MM.1S (cell line): ENCODE measurements around the gene DCBLD1.

Experiments
- DNase-seq: peaks from one replicate; pipeline ENCODE4 v3.0.0-alpha.2; 2015
- H2AFZ ChIP-seq: fragments of 300-600 bp; sonication (generic); 2 replicates; pipeline ENCODE4 v1.6.0; 2016; ENCODE audit warnings: antibody characterized with exemption, low read length
- H3F3A ChIP-seq: fragments of 300-600 bp; sonication (generic); 2 replicates; pipeline ENCODE4 v1.6.1; 2016; ENCODE audit warnings: mild to moderate bottlenecking, antibody characterized with exemption, low read length, moderate library complexity, mixed read lengths; ENCODE audit not compliant: insufficient read depth
- H3K27ac ChIP-seq: fragments of 300-600 bp; sonication (generic); 2 replicates; pipeline ENCODE4 v1.5.1; 2016; ENCODE audit warnings: mild to moderate bottlenecking, low read length
- H3K27me3 ChIP-seq: fragments of 300-600 bp; sonication (generic); replicated peaks from 2 replicates; pipeline ENCODE4 v1.6.0; 2016; ENCODE audit warnings: low read length; ENCODE audit not compliant: insufficient read depth
- H3K36me3 ChIP-seq: fragments of 300-600 bp; sonication (generic); replicated peaks from 2 replicates; pipeline ENCODE4 v1.6.1; 2016; ENCODE audit warnings: mild to moderate bottlenecking, low read length, mixed read lengths; ENCODE audit not compliant: insufficient read depth
- H3K4me1 ChIP-seq: fragments of 300-600 bp; sonication (generic); 2 replicates; pipeline ENCODE4 v1.6.1; 2016; ENCODE audit warnings: low read length, mixed read lengths
- H3K4me2 ChIP-seq: fragments of 300-600 bp; sonication (generic); 2 replicates; pipeline ENCODE4 v1.6.0; 2016; ENCODE audit warnings: low read depth, low read length
- H3K4me3 ChIP-seq: fragments of 300-600 bp; sonication (generic); 2 replicates; pipeline ENCODE4 v1.5.1; 2016; ENCODE audit warnings: low read length, mixed read lengths
- H3K79me2 ChIP-seq: fragments of 300-600 bp; sonication (generic); 2 replicates; pipeline ENCODE4 v1.6.1; 2016; ENCODE audit warnings: mixed run types, low read length, mixed read lengths
- H3K9ac ChIP-seq: fragments of 300-600 bp; sonication (generic); 2 replicates; pipeline ENCODE4 v1.6.1; 2016; ENCODE audit warnings: low read length, mixed read lengths
- H3K9me2 ChIP-seq: fragments of 300-600 bp; sonication (generic); replicated peaks from 2 replicates; pipeline ENCODE4 v1.6.1; 2016; ENCODE audit warnings: mild to moderate bottlenecking, low read length, mixed read lengths; ENCODE audit not compliant: insufficient read depth
- H3K9me3 ChIP-seq: fragments of 300-600 bp; sonication (generic); replicated peaks from 2 replicates; pipeline ENCODE4 v1.6.1; 2016; ENCODE audit warnings: mild to moderate bottlenecking, low read length, mixed read lengths; ENCODE audit not compliant: insufficient read depth
- H4K20me1 ChIP-seq: fragments of 300-600 bp; sonication (generic); 2 replicates; pipeline ENCODE4 v1.6.1; 2016; ENCODE audit warnings: mild to moderate bottlenecking, low read length, moderate library complexity, mixed read lengths; ENCODE audit not compliant: insufficient read depth
- EZH2 ChIP-seq: fragments of 300-600 bp; sonication (generic); optimal IDR thresholded peaks from 2 replicates; pipeline ENCODE3; 2017; ENCODE audit warnings: low read depth, mild to moderate bottlenecking, antibody characterized with exemption, low read length, mixed read lengths
- EZH2phosphoT487 ChIP-seq: fragments of 300-600 bp; sonication (generic); IDR thresholded peaks from 2 replicates; pipeline ENCODE4 v1.6.1; 2018; ENCODE audit warnings: antibody characterized with exemption, low read length
- TF ChIP-seq, protein P1 (sequence below): fragments of 300-600 bp; sonication (generic); IDR thresholded peaks from 2 replicates; pipeline ENCODE4 v1.5.1; 2016; ENCODE audit warnings: antibody characterized with exemption, low read length, mixed read lengths

The DCBLD1 gene

DNA sequence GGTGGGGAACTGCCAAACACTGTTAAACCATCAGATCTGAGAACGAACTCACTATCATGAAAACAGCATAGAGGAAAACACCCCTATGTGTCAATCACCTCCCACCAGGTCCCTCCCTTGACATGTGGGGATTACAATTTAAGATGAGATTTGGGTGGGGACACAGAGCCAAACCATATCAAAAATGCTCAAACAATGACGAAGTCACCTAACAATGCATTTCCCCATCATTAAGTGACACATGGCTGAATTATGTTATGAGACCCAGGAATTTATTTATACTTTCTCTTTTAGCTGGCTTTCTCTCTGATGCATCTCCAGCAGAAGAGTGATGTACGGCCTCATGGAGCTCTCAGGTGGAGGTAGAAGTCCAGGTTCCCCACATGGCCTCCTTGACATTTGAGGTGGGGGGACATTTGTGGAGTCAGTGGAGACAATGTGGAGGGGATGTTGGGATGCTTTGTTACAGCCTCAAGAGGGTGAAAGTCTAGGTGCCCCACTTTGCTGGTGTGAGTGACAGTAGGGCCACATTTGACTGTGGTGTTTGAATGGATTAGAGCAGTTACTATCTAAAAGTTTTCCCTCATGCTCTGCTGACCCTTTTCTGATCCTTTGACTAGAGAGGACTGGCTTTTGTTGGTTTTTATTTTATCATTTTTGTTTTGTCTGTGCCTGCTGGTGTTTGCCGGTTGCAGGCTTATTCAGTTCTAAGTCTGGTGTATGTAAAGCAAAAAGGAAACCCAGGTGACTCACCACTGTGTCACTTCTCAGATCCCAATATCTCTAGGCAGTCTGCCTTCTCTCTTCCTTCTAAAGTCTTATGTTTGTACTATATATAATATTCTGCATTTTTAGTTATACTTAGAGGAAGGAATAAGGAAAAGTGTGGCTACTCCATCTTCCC, 18.5 kb upstream of the DCBLD1 start:
- Histone ChIP-seq H3K9me3 (no peaks in the 10 kb centered on the region), H3K79me2 (no peaks in the 10 kb centered on the region), H3K27me3 (no peaks in the 10 kb centered on the region), H3K9ac (no peak overlapping the region), H3K27ac (no peak overlapping the region), H3K4me3 (0 out of 2 replicates have a peak overlapping the region, but pooled peaks have one; percentile 2), H3F3A (no peaks in the 10 kb centered on the region), H3K9me2 (no peaks in the 10 kb centered on the region), H4K20me1 (no peaks in the 10 kb centered on the region), H3K4me1 (peaks cover 5% of the 10 kb centered on the region; the same call in 1 of the 2 replicates), H3K36me3 (no peaks in the 10 kb centered on the region), H2AFZ (no peak overlapping the region; the same call in 1 of the 2 replicates), H3K4me2 (peak overlapping the region; percentile 18; the same call in 1 of the 2 replicates)
- TF ChIP-seq EZH2 (no peak), EZH2phosphoT487 (no peak)
- TF ChIP-seq, protein P1, sequence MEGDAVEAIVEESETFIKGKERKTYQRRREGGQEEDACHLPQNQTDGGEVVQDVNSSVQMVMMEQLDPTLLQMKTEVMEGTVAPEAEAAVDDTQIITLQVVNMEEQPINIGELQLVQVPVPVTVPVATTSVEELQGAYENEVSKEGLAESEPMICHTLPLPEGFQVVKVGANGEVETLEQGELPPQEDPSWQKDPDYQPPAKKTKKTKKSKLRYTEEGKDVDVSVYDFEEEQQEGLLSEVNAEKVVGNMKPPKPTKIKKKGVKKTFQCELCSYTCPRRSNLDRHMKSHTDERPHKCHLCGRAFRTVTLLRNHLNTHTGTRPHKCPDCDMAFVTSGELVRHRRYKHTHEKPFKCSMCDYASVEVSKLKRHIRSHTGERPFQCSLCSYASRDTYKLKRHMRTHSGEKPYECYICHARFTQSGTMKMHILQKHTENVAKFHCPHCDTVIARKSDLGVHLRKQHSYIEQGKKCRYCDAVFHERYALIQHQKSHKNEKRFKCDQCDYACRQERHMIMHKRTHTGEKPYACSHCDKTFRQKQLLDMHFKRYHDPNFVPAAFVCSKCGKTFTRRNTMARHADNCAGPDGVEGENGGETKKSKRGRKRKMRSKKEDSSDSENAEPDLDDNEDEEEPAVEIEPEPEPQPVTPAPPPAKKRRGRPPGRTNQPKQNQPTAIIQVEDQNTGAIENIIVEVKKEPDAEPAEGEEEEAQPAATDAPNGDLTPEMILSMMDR: no peak
- DNase-seq: no peak

DNA sequence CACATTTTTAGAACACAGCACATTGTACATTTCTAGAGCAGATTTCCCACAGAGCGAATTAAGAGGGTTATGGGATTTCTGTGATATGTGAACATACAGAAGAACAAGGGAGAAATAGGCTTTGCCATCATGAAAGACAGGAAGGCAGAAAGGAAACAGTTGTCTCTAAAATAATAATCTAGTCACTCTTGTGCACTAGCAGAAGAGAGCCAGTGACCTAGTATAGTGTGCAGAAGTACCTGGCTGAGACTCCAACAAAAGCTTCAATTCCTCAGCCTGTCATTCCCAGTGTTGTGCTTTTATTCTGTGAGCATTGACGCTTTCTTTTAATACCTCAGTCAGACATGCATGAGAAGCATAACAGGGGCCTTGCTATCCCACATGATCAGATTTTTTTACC, 17.8 kb upstream of the DCBLD1 start:
- Histone ChIP-seq H4K20me1 (no peaks in the 10 kb centered on the region), H3K4me2 (no peak overlapping the region), H3F3A (no peaks in the 10 kb centered on the region), H3K36me3 (no peaks in the 10 kb centered on the region), H3K79me2 (no peaks in the 10 kb centered on the region), H3K4me1 (peaks cover 5% of the 10 kb centered on the region; the same call in 1 of the 2 replicates), H2AFZ (no peak overlapping the region), H3K9ac (no peak overlapping the region), H3K4me3 (no peak overlapping the region), H3K9me3 (no peaks in the 10 kb centered on the region), H3K27me3 (no peaks in the 10 kb centered on the region), H3K9me2 (no peaks in the 10 kb centered on the region), H3K27ac (no peak overlapping the region)
- TF ChIP-seq EZH2 (no peak), EZH2phosphoT487 (no peak)
- TF ChIP-seq, protein P1: no peak
- DNase-seq: no peak

DNA sequence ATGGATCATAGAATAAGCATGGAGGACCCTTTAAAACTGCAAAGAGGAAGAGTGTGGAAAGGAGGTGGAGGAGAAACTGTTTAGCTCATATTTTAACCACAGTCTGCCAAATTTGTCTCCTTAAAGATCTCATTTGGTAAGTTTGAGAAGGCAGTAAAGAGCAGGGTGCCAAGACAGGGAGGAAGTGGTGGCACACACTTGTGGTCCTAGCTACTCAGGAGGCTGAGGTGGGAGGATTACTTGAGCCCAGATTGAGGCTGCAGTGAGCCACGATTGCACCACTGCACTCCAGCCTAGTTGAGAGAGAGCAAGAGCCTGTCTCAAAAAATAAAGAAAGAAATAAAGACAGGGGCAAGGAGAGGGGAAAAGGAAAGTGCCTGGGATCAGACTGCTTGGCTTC, 16.8 kb upstream of the DCBLD1 start:
- H3K36me3 ChIP-seq: no peaks in the 10 kb centered on the region
- H3K4me2 ChIP-seq: no peak overlapping the region
- TF ChIP-seq EZH2phosphoT487 (no peak), EZH2 (no peak)
- TF ChIP-seq, protein P1: no peak
- peaks cover 5% of the 10 kb centered on the region; the same call in 1 of the 2 replicates for H3K4me1 ChIP-seq
- no peak overlapping the region for H3K9ac ChIP-seq
- no peaks in the 10 kb centered on the region for H4K20me1 ChIP-seq
- H2AFZ ChIP-seq: no peak overlapping the region
- no peaks in the 10 kb centered on the region for H3K9me2 ChIP-seq
- no peak overlapping the region for H3K27ac ChIP-seq
- H3K4me3 ChIP-seq: no peak overlapping the region
- no peaks in the 10 kb centered on the region for H3K27me3 ChIP-seq
- H3K9me3 ChIP-seq: no peaks in the 10 kb centered on the region
- no peaks in the 10 kb centered on the region for H3K79me2 ChIP-seq
- no peaks in the 10 kb centered on the region for H3F3A ChIP-seq
- DNase-seq: no peak
